Coronary artery (tissue), 2 donors: ENCODE data around the gene SRSF1.

Experiments
- DNase-seq: peaks from one replicate; pipeline ENCODE4 v3.0.0-alpha.2; 2017; ENCODE audit warnings: low spot score
- H3K27ac ChIP-seq, 2 donors: fragments of 200-600 bp; sonication (generic); one replicate each; pipeline ENCODE4 v1.5.1; 2016 to 2019
- H3K4me3 ChIP-seq: fragments of 200-600 bp; sonication (generic); 2 replicates; pipeline ENCODE4 v1.5.1; 2016; ENCODE audit warnings: mild to moderate bottlenecking, moderate library complexity
- TF ChIP-seq, protein P1 (sequence below): fragments of 200-600 bp; sonication (generic); IDR thresholded peaks from one replicate; pipeline ENCODE4 v1.5.1; 2019; ENCODE audit warnings: antibody characterized with exemption

Gene SRSF1

DNA sequence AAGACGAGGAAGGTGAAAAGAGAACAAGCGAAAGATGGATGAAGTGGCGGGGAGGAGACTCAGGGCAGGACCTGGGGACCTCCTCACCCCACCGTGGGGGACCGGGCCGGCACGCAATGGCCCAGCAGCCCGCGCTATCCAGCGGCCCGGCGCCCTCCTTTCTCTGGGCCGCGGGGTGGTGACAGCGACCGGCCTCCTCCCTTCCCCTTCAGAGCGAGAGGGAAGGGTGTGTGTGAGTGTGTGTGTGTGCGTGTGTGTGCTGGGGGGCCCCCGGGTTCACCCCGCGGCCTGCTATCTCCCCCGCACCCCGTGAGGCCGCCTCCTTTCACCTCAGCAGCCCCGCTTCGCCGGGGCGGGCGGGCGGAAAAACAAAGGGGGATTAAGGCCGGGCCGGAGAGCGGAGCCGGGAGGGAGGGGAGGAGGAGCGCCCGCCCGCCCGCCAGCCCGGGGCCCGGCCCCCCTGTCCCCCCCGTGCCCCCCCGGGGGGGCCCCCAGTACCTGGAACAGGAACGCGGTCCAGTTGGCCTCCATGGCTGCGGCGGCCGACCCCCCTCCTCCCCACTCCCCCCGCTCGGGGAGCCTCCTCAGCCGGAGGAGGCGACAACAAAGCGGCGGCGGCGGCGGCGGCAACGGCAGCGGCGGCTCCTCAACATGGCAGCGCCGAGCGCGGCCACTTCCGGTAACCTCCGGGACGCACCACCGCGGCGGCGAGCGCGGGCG lies 19.3 kb downstream of the SRSF1 start, which contains the start of gene VEZF1:
Gene VEZF1 (minus strand): TSS at position 674 of the 720 bp plus-strand sequence. CDS start 143 bp downstream, at position 531.
- DNase-seq, result peak; percentile 88
- Histone ChIP-seq H3K4me3 (peak within 1 kb of the TSS; percentile 89), H3K27ac (peak within 1 kb of the TSS; percentile 98)
- TF ChIP-seq, protein P1, sequence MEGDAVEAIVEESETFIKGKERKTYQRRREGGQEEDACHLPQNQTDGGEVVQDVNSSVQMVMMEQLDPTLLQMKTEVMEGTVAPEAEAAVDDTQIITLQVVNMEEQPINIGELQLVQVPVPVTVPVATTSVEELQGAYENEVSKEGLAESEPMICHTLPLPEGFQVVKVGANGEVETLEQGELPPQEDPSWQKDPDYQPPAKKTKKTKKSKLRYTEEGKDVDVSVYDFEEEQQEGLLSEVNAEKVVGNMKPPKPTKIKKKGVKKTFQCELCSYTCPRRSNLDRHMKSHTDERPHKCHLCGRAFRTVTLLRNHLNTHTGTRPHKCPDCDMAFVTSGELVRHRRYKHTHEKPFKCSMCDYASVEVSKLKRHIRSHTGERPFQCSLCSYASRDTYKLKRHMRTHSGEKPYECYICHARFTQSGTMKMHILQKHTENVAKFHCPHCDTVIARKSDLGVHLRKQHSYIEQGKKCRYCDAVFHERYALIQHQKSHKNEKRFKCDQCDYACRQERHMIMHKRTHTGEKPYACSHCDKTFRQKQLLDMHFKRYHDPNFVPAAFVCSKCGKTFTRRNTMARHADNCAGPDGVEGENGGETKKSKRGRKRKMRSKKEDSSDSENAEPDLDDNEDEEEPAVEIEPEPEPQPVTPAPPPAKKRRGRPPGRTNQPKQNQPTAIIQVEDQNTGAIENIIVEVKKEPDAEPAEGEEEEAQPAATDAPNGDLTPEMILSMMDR, result no peak

DNA sequence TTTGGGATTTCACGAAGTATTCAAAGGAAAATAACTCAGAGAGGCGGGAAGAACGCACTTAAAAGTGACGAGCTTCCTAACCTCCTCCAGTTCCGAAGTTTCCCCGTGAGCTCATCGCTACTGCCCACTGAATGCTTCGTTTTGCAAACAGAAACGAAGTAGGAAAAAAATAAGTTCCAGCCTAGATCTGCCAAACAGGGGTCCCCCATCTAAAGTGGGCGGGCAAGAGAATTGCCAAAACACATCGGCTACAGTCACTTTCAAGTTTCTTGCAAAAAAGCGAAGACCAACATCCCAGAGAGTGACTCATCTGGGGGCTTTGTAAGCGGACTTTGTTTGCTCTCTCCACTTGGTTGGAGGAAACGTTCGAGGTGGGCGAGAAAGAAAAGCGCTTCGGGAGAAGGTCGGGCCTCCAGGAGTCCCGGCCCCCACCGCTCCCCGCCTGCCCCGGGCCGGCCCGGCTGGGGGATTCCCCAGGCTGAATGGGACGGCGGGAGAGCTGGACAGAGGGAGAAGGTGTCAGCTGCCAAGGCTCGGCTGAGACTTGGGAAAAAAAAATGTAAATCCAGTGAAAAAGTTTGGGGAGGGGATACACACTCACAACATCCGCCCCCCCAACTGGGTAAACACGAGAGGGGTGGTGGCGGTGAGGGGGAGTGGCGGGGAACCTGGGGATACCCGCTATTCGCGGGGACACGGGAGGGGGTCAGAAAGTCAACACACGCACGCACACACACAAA lies 20.0 kb downstream of the SRSF1 start:
- Histone ChIP-seq H3K4me3 (peak overlapping the region; percentile 89), H3K27ac (peak overlapping the region; percentile 98)
- TF ChIP-seq, protein P1, result no peak
- peak; percentile 79 for DNase-seq

DNA sequence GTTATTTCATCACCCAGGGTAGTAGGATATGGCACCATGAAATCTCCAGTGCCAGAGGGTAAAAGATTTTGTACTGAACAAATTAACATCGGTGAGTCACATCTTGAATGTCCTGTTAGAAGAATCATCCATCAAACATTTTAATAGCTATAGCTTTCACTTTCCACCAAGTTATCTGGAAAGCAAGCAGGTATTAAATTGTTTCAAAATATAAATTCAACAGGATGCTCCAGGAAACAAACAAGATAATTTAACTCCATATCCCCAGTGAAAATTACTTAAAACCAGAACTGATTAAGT lies 21.4 kb downstream of the SRSF1 start:
- H3K4me3 ChIP-seq, result peak overlapping the region; percentile 89
- H3K27ac ChIP-seq, result peak overlapping the region in 1 of 2 donors; percentile 23

DNA sequence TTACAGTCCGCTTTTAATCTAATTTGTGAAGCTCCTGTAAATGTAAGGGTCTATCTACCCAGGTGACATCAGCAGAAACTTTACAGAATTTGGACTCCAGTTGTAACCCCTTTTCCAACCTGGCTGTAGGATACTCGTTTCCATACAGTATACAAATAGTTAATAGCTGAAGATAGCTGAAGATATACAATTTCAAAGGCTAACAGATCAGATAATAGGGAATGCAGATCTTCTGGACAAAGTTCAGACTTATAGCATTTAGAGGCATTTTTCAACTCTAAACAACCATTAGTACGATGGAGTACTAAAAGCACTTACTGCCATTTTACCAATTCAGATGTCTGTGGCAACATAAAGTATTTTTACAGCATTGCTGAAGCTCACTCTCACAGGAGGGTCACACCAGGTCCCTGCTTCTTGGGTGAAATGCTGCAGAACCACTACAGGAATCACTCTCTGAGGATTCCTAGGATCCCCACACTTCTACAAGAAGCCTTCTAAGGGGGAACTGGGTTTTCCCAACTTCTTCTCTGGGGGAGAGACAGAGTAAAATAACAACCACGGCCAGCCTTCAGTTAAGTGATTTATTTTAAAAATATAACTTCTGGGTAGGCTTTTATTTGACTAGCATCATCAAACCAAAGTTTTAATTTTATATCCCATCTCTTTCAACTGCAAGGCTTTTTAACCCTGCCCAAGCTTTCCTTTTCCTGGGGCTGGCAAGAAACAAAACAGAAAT lies 21.9 kb downstream of the SRSF1 start:
- peak overlapping the region; percentile 89 for H3K4me3 ChIP-seq
- H3K27ac ChIP-seq, result peak overlapping the region; percentile 23 to 31
- DNase-seq, result no peak
- TF ChIP-seq, protein P1, result no peak

More for the DNA sequence above, 21.4 kb downstream of the SRSF1 start:
- no peak for DNase-seq
- TF ChIP-seq, protein P1, result no peak

DNA sequence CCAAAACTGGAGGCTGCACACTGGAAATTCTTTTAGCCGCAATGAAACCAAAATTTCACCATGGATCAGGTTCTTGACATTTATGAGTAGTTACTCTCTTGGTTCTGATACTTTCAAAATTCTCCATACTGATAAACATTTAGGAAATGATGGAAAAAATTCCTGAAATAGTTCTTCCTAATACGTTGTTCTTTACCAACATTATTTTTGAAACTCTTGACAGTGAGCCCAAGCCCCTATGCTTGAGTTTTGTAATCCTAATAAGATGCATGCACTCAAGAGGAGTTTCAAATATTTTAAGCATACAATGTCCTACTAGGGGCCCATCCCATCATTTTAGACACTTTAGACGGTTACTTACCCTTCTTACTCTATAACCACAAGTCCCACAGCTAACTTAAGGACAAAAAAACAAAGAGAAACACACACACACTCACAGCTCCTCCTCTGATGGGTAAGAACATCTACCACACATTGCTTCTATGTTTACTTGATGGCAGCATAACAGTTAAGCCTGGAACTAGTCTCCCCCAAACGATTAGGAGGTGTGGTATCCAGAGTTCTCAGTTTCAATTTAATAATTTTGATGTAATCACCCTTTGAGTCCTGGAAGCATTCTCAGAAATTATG lies 22.7 kb downstream of the SRSF1 start:
- H3K4me3 ChIP-seq, result peak overlapping the region; percentile 89
- DNase-seq, result no peak
- TF ChIP-seq, protein P1, result no peak
- peak overlapping the region; percentile 1 to 31 for H3K27ac ChIP-seq

DNA sequence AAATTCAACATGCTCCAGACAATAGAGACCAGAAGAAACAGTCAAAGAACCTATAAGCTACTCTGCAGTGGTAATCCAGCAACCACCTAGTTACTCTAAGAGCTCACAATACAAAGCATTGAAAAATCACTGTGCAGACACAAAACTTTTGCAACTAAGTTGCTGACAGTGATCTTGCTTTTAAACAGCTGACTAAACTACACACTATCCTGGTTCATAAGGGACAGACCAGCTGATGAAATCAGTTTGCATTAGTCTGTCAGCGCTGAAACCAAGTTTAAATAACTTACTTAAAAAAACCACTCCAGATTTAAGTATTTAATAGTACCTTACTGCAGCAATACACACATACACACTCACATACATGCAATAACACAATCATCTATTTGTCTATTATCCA lies 23.6 kb downstream of the SRSF1 start:
- H3K4me3 ChIP-seq, result no peak overlapping the region
- TF ChIP-seq, protein P1, result no peak
- DNase-seq, result no peak
- H3K27ac ChIP-seq, result no peak overlapping the region
